Left ventricle myocardium inferior (tissue), 1 donor: ENCODE results near the gene DEF6. TPM values are rescaled to one million over a fixed set of nuclear protein-coding genes. Genes with fewer than 3 reads are reported as not detected.
"Not testable (repeated sequence)": the region's sequence is repeated elsewhere in the genome, so short reads cannot be mapped to it uniquely, and the experiment has no call there.

Source experiments
- DNase-seq: peaks from one replicate; pipeline ENCODE4 v3.0.0-alpha.2; 2020
- H3K27ac ChIP-seq: fragments of 200-600 bp; replicated peaks from 2 replicates; pipeline ENCODE4 v1.8.0; 2021
- H3K27me3 ChIP-seq: fragments of 200-600 bp; 2 replicates; pipeline ENCODE4 v1.8.0; 2021; ENCODE audit warnings: low read depth
- H3K36me3 ChIP-seq: fragments of 200-600 bp; 2 replicates; pipeline ENCODE4 v1.8.0; 2021
- H3K4me1 ChIP-seq: fragments of 200-600 bp; 2 replicates; pipeline ENCODE4 v1.8.0; 2021
- H3K4me3 ChIP-seq: fragments of 200-600 bp; 2 replicates; pipeline ENCODE4 v1.8.0; 2021; ENCODE audit warnings: mild to moderate bottlenecking, moderate library complexity
- H3K9me3 ChIP-seq: fragments of 200-600 bp; replicated peaks from 2 replicates; pipeline ENCODE4 v1.8.0; 2021
- intact Hi-C: fragments of 100-400 bp; cut with micrococcal nuclease; formaldehyde crosslinking; loops from one replicate; pipeline ENCODE4 v1.11.0; 2022
- total RNA-seq: library from RNA; stranded (reverse); fragmentation: NEBNext Ultra II Directional; extraction: Animal tissue kit (Norgen Biotek cat#: 25700); gene quantifications from one replicate; pipeline ENCODE4 v1.2.1, GENCODE V29; 2021
- TF ChIP-seq, protein P1 (sequence below): fragments of 200-600 bp; IDR thresholded peaks from 2 replicates; pipeline ENCODE4 v1.8.0; 2021; ENCODE audit warnings: antibody characterized with exemption, mild to moderate bottlenecking, borderline replicate concordance
- donor health status: DM: no; HTN: yes; CAD: no; lungs with severe emphysema.

DEF6 gene
- total RNA-seq, 1 donor from 2014 or later = 1.0 TPM

DNA sequence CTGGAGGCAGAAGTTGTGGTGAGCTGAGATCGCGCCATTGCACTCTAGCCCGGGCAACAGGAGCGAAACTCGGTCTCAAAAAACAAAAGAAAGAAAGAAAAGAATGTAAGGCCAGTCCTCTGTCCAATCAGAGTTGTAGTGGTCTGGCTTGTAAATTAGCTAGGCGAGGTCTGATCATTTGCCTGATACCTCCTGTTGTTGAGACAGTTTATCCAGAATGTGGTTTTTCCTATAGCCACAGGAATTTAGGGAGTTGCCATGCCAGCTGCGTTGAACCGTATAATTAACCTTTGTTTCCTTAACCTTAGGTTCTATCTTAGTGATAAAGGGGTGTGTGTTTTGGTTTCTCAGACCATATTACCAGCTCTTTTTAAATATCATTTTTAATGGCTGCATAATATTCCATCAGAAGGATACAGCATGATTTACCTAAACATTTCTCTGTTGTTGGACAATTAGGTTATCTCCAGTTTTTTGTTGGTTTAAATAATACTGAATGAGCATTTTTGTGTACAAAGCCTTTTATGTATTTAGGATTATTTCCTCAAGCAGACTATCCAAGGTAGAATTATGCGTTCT is 33.0 kb downstream of the DEF6 start:
- H3K27ac ChIP-seq = no peak overlapping the region
- peaks cover 5% of the 10 kb centered on the region for H3K27me3 ChIP-seq
- no peaks in the 10 kb centered on the region for H3K9me3 ChIP-seq
- DNase-seq = no peak
- TF ChIP-seq, protein P1, sequence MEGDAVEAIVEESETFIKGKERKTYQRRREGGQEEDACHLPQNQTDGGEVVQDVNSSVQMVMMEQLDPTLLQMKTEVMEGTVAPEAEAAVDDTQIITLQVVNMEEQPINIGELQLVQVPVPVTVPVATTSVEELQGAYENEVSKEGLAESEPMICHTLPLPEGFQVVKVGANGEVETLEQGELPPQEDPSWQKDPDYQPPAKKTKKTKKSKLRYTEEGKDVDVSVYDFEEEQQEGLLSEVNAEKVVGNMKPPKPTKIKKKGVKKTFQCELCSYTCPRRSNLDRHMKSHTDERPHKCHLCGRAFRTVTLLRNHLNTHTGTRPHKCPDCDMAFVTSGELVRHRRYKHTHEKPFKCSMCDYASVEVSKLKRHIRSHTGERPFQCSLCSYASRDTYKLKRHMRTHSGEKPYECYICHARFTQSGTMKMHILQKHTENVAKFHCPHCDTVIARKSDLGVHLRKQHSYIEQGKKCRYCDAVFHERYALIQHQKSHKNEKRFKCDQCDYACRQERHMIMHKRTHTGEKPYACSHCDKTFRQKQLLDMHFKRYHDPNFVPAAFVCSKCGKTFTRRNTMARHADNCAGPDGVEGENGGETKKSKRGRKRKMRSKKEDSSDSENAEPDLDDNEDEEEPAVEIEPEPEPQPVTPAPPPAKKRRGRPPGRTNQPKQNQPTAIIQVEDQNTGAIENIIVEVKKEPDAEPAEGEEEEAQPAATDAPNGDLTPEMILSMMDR = no peak
- no peaks in the 10 kb centered on the region for H3K4me1 ChIP-seq
- H3K4me3 ChIP-seq = no peak overlapping the region
- intact Hi-C loops = no loop called here
- no peaks in the 10 kb centered on the region for H3K36me3 ChIP-seq

DNA sequence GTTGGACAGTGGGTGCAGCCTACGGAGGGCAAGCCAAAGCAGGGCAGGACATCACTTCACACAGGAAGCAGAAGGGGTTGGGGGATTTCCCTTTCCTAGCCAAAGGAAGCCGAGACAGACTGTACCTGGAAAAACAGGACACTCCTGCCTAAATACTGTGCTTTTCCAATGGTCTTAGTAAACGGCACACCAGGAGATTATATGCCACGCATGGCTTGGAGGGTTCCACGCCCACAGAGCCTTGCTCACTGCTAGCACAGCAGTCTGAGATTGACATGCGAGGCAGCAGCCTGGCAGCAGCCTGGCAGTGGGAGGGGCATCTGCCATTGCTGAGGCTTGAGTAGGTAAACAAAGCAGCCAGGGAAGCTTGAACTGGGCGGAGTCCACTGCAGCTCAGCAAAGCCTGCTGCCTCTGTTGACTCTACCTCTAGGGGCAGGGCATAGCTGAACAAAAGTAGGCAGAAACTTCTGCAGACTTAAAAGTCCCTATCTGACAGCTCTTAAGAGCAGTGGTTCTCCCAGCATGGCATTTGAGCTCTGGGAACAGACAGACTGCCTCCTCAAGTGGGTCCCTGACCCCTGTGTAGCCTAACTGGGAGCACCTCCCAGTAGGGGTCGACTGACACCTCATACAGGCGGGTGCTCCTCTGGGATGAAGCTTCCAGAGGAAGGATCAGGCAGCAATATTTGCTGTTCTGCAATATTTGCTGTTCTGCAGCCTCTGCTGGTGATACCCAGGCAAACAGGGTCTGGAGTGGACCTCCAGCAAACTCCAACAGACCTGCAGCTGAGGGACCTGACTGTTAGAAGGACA is 34.7 kb downstream of the DEF6 start:
- H3K4me1 ChIP-seq, H3K4me3 ChIP-seq, H3K36me3 ChIP-seq, H3K9me3 ChIP-seq, H3K27me3 ChIP-seq, H3K27ac ChIP-seq, DNase-seq, intact Hi-C loops: not testable (repeated sequence)
- TF ChIP-seq, protein P1 = peak; percentile 23

DNA sequence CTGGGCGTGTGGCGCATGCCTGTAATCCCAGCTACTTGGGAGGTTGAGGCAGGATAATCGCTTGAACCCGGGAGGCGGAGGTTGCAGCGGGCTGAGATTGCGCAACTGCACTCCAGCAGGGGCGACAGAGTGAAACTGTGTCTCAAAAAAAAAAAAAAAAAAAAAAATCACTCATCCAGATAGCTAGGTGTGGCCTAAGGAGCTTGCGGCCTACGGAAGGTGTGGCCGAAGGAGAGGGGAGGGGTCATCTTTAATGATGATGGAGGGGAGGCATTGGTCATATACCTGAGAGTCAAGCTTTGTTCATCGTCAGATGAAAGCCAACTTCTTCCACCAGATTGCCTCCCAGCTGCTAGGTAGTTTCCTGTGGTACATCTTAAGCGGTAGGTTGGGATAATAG is 43.9 kb downstream of the DEF6 start:
- H3K4me3 ChIP-seq = no peak overlapping the region
- no peak for DNase-seq
- H3K27ac ChIP-seq = no peak overlapping the region
- peaks cover 30% of the 10 kb centered on the region for H3K4me1 ChIP-seq
- no peaks in the 10 kb centered on the region for H3K36me3 ChIP-seq
- intact Hi-C loops = loop anchor here (5.0 kb wide), 1 partner anchor 106 kb away; no protein-coding TSS in a partner anchor
- TF ChIP-seq, protein P1 = no peak
- no peaks in the 10 kb centered on the region for H3K9me3 ChIP-seq
- peaks cover 8% of the 10 kb centered on the region for H3K27me3 ChIP-seq

DNA sequence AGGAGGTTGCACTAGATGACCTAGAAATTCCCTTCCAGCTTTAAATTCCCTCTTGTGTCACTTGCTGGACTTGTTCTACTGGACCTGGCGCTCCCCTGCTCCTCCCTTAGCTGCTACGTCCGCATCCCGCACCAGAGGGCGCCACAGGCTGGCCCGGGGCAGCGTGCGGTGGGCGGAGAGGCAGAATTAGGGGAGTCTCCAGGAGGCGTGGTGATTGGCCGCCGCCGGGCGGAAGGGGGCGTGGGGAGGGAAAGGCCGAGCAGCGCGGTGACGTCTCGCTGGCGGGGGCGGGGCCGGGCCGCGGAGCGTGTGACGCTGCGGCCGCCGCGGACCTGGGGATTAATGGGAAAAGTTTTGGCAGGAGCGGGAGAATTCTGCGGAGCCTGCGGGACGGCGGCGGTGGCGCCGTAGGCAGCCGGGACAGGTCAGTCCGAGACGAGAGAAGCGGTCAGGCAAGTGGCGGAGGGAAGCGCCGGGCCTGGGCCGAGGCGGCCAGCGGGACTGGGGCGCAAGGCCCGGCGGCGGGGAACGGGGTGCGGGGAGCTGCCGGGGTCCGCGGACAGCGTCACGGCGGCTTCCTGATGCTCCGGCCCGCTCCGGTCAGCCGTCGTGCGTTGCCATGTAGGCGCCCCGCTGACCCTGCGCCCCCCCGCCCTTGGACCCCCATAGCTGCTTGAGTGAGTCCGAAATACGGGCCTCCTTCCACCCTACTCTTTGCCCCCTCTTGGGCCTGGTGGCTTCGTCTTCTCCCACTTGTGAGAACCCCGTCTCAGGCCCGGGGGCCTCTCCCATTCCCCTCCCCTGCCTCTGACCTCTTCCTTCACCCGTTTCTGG is 44.9 kb downstream of the DEF6 start, which contains the start of gene PPARD:
TSS of gene PPARD (plus strand) at position 301 of the 834 bp plus-strand sequence. CDS start 68,530 bp downstream, outside the sequence.
- intact Hi-C loops = loop anchor here (5.0 kb wide), 1 partner anchor 105 kb away; no protein-coding TSS in a partner anchor
- Histone ChIP-seq H3K27ac (peak within 1 kb of the TSS; percentile 87), H3K9me3 (no peaks in the 10 kb centered on the region), H3K4me1 (peaks cover 30% of the 10 kb centered on the region), H3K4me3 (peak within 1 kb of the TSS; percentile 91), H3K36me3 (peaks cover 6% of the 10 kb centered on the region), H3K27me3 (peaks cover 8% of the 10 kb centered on the region)
- DNase-seq = peak; percentile 98
- TF ChIP-seq, protein P1 = peak; percentile 98
